Activated CD4-positive, alpha-beta memory T cell treated with anti-CD3 and anti-CD28 coated beads, Interleukin-2, amount 10 ng/mL, durations not matched to agents 7 days and 5 days (primary cell): ENCODE results near the gene CANX. TPM values are rescaled to one million over a fixed set of nuclear protein-coding genes. Genes with fewer than 3 reads are reported as not detected.
"Not testable (repeated sequence)": the region's sequence is repeated elsewhere in the genome, so short reads cannot be mapped to it uniquely, and the experiment has no call there.

Experiments
- CTCF ChIA-PET: fragments of 350-600 bp; sonication (Branson Sonifier 250); formaldehyde crosslinking; loops from one replicate; lab custom pipeline; 2021; ENCODE audit warnings: antibody characterized with exemption, inconsistent platforms; lab: Charles Lee
- POLR2A ChIA-PET: fragments of 350-600 bp; sonication (Branson Sonifier 250); formaldehyde crosslinking; loops from one replicate; lab custom pipeline; 2021; ENCODE audit warnings: antibody characterized with exemption; lab: Charles Lee
- DNase-seq: peaks from one replicate; pipeline ENCODE4 v3.0.0-alpha.2; 2020
- H3K27ac Mint-ChIP-seq: one replicate; pipeline ENCODE4 v1.8.0; 2021; ENCODE audit warnings: mild to moderate bottlenecking, mixed read lengths
- H3K27me3 Mint-ChIP-seq: one replicate; pipeline ENCODE4 v1.8.0; 2021; ENCODE audit warnings: mixed read lengths
- H3K36me3 Mint-ChIP-seq: one replicate; pipeline ENCODE4 v1.8.0; 2021; ENCODE audit warnings: low read depth, mixed read lengths
- H3K4me1 Mint-ChIP-seq: one replicate; pipeline ENCODE4 v1.8.0; 2021; ENCODE audit warnings: mixed read lengths
- H3K4me3 Mint-ChIP-seq: one replicate; pipeline ENCODE4 v1.8.0; 2021; ENCODE audit warnings: mild to moderate bottlenecking, mixed read lengths
- H3K9me3 Mint-ChIP-seq: one replicate; pipeline ENCODE4 v1.8.0; 2021; ENCODE audit warnings: mixed read lengths
- total RNA-seq, 2 experiments: library from RNA; stranded (reverse); gene quantifications; one replicate each; pipeline ENCODE4 v1.2.3, GENCODE V29; 2021

CANX gene
- total RNA-seq, 2 experiments from 2014 or later: 418 to 428 TPM

GRCh38 chr5:179680014-179680779, 18.6 kb upstream of the CANX start:
- H3K9me3 Mint-ChIP-seq: no peaks in the 10 kb centered on the region
- CTCF ChIA-PET: interaction anchor here (0.9 to 1.4 kb wide), 4 partner anchors 9 to 83 kb away, joined by 4 to 5 read pairs (median 4); partner anchors contain the start of gene HNRNPH1

GRCh38 chr5:179680780-179681401, 17.9 kb upstream of the CANX start, which contains the start of gene CBY3:
Gene CBY3 (minus strand): TSS chr5:179681034. CDS start chr5:179680918, 116 bp downstream.
- ChIA-PET POLR2A (interaction anchor here (1.0 to 5.6 kb wide), 4 partner anchors 16 to 58 kb away, joined by 3 to 111 read pairs (median 43); partner anchors contain the start of genes CANX and HNRNPH1), CTCF (interaction anchor here (1.3 to 1.4 kb wide), 2 partner anchors 8 to 13 kb away, joined by 4 to 5 read pairs; no protein-coding TSS in a partner anchor)
- peaks cover 39% of the 10 kb centered on the region for H3K4me1 Mint-ChIP-seq
- no peaks in the 10 kb centered on the region for H3K27me3 Mint-ChIP-seq
- peak within 1 kb of the TSS; percentile 58 for H3K4me3 Mint-ChIP-seq
- H3K36me3 Mint-ChIP-seq: peaks cover 29% of the 10 kb centered on the region
- H3K9me3 Mint-ChIP-seq: no peaks in the 10 kb centered on the region
- peak within 1 kb of the TSS; percentile 21 for H3K27ac Mint-ChIP-seq
- DNase-seq: no peak

More at GRCh38 chr5:179680014-179680779, 18.6 kb upstream of the CANX start:
- POLR2A ChIA-PET: interaction anchor here (0.9 to 5.6 kb wide), 7 partner anchors 8 to 57 kb away, joined by 3 to 111 read pairs (median 17); partner anchors contain the start of genes CANX and HNRNPH1
- H3K27me3 Mint-ChIP-seq: no peaks in the 10 kb centered on the region
- peak overlapping the region; percentile 58 for H3K4me3 Mint-ChIP-seq
- peak overlapping the region; percentile 21 for H3K27ac Mint-ChIP-seq
- no peak for DNase-seq
- H3K4me1 Mint-ChIP-seq: peaks cover 41% of the 10 kb centered on the region
- peaks cover 32% of the 10 kb centered on the region for H3K36me3 Mint-ChIP-seq

DNA sequence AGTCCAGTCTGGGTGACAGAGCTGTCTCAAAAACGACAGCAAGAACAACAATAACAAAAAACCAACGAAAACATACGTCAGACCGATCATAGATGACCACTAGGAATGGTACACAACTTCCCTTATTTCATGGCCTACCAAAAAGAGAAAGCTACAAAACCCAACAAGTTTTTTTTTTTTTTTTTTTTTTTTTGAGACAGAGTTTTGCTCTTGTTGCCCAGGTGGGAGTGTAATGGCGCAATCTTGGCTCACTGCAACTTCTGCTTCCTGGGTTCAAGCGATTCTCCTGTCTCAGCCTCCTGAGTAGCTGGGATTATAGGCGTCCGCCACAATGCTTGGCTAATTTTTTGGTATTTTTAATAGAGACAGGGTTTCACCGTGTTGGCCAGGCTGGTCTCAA, 9.6 kb upstream of the CANX start:
- not testable (repeated sequence) for H3K4me3 Mint-ChIP-seq, H3K4me1 Mint-ChIP-seq

GRCh38 chr5:179694561-179694960, 4.2 kb upstream of the CANX start:
- no peak overlapping the region for H3K4me3 Mint-ChIP-seq
- peaks cover 21% of the 10 kb centered on the region for H3K4me1 Mint-ChIP-seq
- ChIA-PET CTCF (interaction anchor here (0.8 to 1.2 kb wide), 2 partner anchors 9 to 13 kb away, joined by 3 read pairs; no protein-coding TSS in a partner anchor), POLR2A (interaction anchor here (1.1 to 1.2 kb wide), 2 partner anchors 17 to 72 kb away, joined by 3 to 5 read pairs; no protein-coding TSS in a partner anchor)
- H3K36me3 Mint-ChIP-seq: peaks cover 20% of the 10 kb centered on the region
- H3K27me3 Mint-ChIP-seq: no peaks in the 10 kb centered on the region
- H3K9me3 Mint-ChIP-seq: no peaks in the 10 kb centered on the region
- no peak for DNase-seq
- no peak overlapping the region for H3K27ac Mint-ChIP-seq

More for the DNA sequence above, 9.6 kb upstream of the CANX start:
- not testable (repeated sequence) for DNase-seq, H3K9me3 Mint-ChIP-seq, H3K27ac Mint-ChIP-seq, H3K27me3 Mint-ChIP-seq, H3K36me3 Mint-ChIP-seq
- CTCF ChIA-PET: interaction anchor here (1.2 kb wide), 1 partner anchor 9 kb away, joined by 4 read pairs; no protein-coding TSS in a partner anchor
- POLR2A ChIA-PET: interaction anchor here (0.9 to 3.6 kb wide), 2 partner anchors 8 to 11 kb away, joined by 3 to 17 read pairs; no protein-coding TSS in a partner anchor

DNA sequence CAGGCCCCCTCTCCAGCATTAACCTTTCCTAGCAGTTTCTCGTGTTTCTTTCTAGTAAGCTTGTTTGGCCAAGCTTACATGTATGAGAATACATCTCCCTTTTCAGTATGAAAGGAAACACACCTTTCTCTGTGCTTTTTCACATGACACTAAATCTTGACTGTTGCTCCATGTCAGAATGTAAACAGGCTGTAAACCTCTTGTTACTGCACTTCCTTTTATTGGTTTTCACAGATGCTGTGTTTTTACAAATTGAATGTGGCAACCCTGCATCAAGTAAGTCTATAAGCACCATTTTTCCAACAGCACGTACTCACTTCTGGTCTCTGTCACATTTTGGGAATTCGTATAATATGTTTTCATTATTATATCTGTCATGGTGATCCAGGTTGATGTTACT, 2.2 kb upstream of the CANX start:
- Mint-ChIP-seq H3K36me3 (peaks cover 29% of the 10 kb centered on the region), H3K27ac (peak overlapping the region; percentile 98), H3K4me3 (no peak overlapping the region), H3K9me3 (no peaks in the 10 kb centered on the region), H3K27me3 (no peaks in the 10 kb centered on the region), H3K4me1 (peaks cover 32% of the 10 kb centered on the region)
- ChIA-PET POLR2A (interaction anchor here (1.1 to 2.8 kb wide), 9 partner anchors 16 to 1072 kb away, joined by 3 to 42 read pairs (median 7); partner anchors contain the start of genes CBY3, HNRNPH1, MAML1 and RUFY1), CTCF (interaction anchor here (0.9 kb wide), 1 partner anchor 18 kb away, joined by 6 read pairs; no protein-coding TSS in a partner anchor)
- no peak for DNase-seq

DNA sequence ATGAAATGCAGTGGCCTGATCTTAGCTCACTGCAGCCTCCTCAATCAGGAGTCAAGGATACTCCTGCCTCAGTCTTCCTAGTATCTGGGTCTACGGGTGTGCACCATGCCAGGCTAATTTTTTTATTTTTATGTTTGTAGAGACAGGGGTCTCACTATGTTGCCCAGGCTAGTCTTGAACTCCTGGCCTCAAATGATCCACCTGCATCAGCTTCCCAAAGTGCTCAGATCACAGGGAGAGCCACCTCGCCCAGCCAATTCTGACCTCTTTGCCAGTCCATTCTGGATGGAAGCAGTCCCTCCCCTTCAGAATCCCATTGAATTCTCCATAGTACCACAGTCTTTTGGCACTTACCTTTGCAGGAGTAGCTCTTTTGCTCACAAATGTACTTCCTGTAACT, 1.7 kb upstream of the CANX start:
- H3K27me3 Mint-ChIP-seq: no peaks in the 10 kb centered on the region
- CTCF ChIA-PET: interaction anchor here (0.9 to 1.0 kb wide), 2 partner anchors 19 to 35 kb away, joined by 3 to 6 read pairs; no protein-coding TSS in a partner anchor
- peak overlapping the region; percentile 99 for H3K4me3 Mint-ChIP-seq
- H3K27ac Mint-ChIP-seq: peak overlapping the region; percentile 98
- H3K9me3 Mint-ChIP-seq: no peaks in the 10 kb centered on the region
- peaks cover 35% of the 10 kb centered on the region for H3K4me1 Mint-ChIP-seq
- no peak for DNase-seq
- POLR2A ChIA-PET: interaction anchor here (0.8 to 2.8 kb wide), 11 partner anchors 8 to 1073 kb away, joined by 3 to 42 read pairs (median 5); partner anchors contain the start of genes CBY3, HNRNPH1, MAML1 and RUFY1
- peaks cover 32% of the 10 kb centered on the region for H3K36me3 Mint-ChIP-seq

DNA sequence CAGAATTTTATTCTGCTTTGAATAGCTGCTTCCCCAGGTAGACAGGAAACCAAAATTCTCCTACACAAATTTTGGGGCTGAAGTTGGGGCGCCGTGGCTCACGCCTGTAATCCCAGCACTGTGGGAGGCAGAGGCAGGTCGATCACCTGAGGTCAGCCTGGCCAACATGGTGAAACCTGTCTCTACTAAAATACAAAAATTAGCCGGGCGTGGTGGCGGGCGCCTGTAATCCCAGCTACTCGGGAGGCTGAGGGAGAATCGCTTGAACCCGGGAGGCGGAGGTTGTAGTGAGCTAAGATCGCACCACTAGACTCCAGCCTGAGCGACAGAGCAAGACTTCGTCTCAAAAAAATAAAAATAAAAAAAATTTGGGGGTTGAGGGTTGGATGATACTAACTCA, 1.2 kb upstream of the CANX start:
- ChIA-PET POLR2A (interaction anchor here (0.8 to 2.8 kb wide), 10 partner anchors 9 to 1073 kb away, joined by 3 to 42 read pairs (median 6); partner anchors contain the start of genes CBY3, HNRNPH1, MAML1 and RUFY1), CTCF (interaction anchor here (0.6 to 1.0 kb wide), 3 partner anchors 19 to 83 kb away, joined by 3 to 6 read pairs (median 3); no protein-coding TSS in a partner anchor)
- H3K27ac Mint-ChIP-seq: peak overlapping the region; percentile 98
- peaks cover 39% of the 10 kb centered on the region for H3K4me1 Mint-ChIP-seq
- DNase-seq, H3K27me3 Mint-ChIP-seq, H3K9me3 Mint-ChIP-seq: not testable (repeated sequence)
- H3K4me3 Mint-ChIP-seq: peak overlapping the region; percentile 99
- peaks cover 36% of the 10 kb centered on the region for H3K36me3 Mint-ChIP-seq

DNA sequence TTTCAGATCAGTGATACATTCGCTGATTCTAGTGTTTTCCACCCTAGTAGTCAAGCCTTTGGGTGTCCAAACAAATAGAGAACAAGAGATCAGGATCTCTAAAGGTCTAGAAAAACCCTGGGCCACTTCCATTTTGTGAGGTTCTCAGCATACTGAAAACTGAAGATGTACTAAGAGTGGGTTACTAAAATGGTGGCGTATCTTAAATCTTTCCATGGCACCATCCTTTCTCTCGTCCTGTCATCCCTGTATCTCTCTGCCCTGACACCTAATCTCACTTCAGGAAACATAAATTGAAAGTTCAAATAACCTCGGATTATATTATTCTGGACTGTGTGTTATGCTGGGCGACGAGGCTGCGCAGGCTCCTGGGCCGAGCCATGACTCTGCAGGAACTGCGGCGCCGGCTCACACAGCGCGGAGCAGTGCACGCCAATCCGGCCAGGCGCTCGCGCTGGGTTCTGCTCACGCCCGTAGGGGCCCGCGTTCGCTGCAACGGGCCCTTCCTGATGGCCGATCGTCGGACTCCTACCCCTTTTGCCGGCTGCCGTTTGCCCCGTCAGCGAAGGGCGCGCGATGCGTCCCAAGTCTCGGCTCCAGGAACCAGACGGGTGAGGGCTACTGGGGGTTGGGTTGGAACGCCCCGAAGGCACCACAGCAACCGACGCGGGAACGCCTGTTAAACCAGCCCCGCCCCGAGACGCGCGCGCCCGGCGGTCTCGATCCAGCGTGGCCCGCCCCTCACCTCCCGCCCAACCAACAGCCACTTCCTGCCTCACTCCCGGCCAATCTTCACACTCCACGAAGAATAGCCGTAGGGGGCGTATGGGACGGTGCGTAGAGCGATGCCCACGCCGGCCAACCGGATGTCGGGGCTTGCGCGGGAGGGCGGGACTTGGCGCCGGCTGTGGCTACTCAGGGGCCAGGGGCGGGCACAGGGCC, 503 bp upstream of the CANX start:
- peak; percentile 99 for DNase-seq
- Mint-ChIP-seq H3K27ac (peak overlapping the region; percentile 98), H3K4me1 (peaks cover 40% of the 10 kb centered on the region), H3K27me3 (no peaks in the 10 kb centered on the region), H3K9me3 (no peaks in the 10 kb centered on the region), H3K4me3 (peak overlapping the region; percentile 99), H3K36me3 (peaks cover 39% of the 10 kb centered on the region)
- CTCF ChIA-PET: interaction anchor here (0.6 to 1.0 kb wide), 2 partner anchors 34 to 84 kb away, joined by 3 read pairs; no protein-coding TSS in a partner anchor
- POLR2A ChIA-PET: interaction anchor here (0.8 to 8.2 kb wide), 11 partner anchors 9 to 147 kb away, joined by 3 to 87 read pairs (median 7); partner anchors contain the start of genes CBY3, HNRNPH1, MAML1 and RUFY1

- ChIA-PET POLR2A (interaction anchor here (0.8 to 8.2 kb wide), 24 partner anchors 9 to 149 kb away, joined by 3 to 87 read pairs (median 4); partner anchors contain the start of genes CBY3, HNRNPH1, MAML1 and RUFY1), CTCF (interaction anchor here (1.2 to 2.0 kb wide), 4 partner anchors 22 to 76 kb away, joined by 3 to 7 read pairs (median 3); partner anchors contain the start of gene HNRNPH1)
- peak; percentile 51 for DNase-seq
- Mint-ChIP-seq H3K4me1 (peaks cover 45% of the 10 kb centered on the region), H3K4me3 (peak overlapping the region; percentile 99), H3K36me3 (peaks cover 43% of the 10 kb centered on the region), H3K27me3 (no peaks in the 10 kb centered on the region), H3K27ac (peak overlapping the region; percentile 98), H3K9me3 (no peaks in the 10 kb centered on the region)
Measured at GRCh38 chr5:179699616-179700237, 960 bp downstream of the CANX start.

- Mint-ChIP-seq H3K36me3 (peaks cover 47% of the 10 kb centered on the region), H3K9me3 (no peaks in the 10 kb centered on the region), H3K27ac (peak overlapping the region; percentile 98), H3K27me3 (no peaks in the 10 kb centered on the region), H3K4me1 (peaks cover 50% of the 10 kb centered on the region), H3K4me3 (peak overlapping the region; percentile 99)
- POLR2A ChIA-PET: interaction anchor here (0.9 to 8.2 kb wide), 19 partner anchors 10 to 150 kb away, joined by 3 to 87 read pairs (median 4); partner anchors contain the start of genes CBY3, HNRNPH1, MAML1 and RUFY1
- DNase-seq: no peak
- CTCF ChIA-PET: interaction anchor here (1.2 to 2.0 kb wide), 4 partner anchors 22 to 77 kb away, joined by 3 to 7 read pairs (median 3); partner anchors contain the start of gene HNRNPH1
Measured at GRCh38 chr5:179700401-179700918, 1.7 kb downstream of the CANX start.
